GM12801 (cell line): ENCODE measurements around the gene ZNF277.

Experiments used
- CTCF ChIP-seq: IDR thresholded peaks from one replicate; pipeline ENCODE4 v1.5.1; 2011; ENCODE audit warnings: control low read depth; ENCODE audit not compliant: insufficient read length; ENCODE audit errors: extremely low read depth

Gene ZNF277

DNA sequence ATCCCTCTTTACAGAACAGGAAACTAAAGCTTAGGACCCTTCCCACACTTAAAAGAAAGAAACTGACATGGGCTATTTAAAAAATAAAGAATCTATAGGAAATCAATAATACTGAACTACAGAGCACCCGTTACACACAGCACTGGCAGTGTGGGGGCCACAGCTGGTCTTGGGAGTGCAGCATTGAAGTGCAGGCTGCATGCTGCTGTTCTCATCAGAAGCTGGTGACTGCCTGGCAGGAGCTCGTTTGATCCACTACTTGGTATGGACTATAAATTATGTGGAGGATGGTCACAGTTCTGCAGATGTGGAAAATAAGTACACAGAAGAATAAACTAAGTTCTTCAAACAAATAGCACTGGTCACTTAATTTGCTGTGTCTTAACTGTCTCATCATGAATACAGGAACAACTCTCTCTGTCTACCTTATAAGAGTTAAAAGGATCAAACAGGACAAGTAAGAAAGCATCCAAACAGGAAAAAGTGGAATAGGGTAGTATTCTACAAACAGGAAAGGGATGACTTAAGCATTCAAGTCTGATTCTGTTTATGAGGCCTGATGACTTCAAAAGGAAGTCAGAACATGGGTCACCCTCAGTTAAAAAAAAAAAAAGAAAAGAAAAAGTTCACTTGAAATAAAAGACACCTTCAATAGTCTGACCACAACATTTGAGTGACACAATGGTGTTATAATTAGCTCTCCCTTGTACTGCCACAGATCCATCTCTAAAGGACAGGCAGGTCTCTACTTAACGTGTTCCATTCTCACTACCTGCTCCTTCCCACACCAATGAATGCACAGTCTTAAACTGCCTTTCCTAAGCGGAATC is 21.3 kb upstream of the ZNF277 start:
- TF ChIP-seq CTCF, result no peak

- no peak for TF ChIP-seq CTCF
Observed at GRCh38 chr7:112186300-112186699, 20.2 kb upstream of the ZNF277 start.

DNA sequence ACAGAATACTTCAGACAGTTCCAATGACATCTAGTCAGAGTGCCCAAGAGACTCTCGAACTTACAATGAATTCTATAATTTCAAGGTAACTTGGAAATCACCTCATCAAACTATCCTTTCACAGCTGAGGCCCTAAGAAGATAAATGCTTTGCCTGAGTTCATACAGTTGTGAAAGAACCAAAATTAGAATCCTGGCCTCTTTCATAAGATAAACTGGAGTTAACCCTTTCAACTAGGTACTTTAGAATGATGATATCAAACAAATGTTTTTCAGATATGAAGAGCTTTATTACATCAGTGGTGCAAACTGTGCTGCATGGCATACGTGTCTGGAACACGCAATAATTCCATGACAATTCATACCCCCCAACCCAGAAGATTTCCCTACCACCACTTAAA is 18.2 kb upstream of the ZNF277 start:
- no peak for TF ChIP-seq CTCF

DNA sequence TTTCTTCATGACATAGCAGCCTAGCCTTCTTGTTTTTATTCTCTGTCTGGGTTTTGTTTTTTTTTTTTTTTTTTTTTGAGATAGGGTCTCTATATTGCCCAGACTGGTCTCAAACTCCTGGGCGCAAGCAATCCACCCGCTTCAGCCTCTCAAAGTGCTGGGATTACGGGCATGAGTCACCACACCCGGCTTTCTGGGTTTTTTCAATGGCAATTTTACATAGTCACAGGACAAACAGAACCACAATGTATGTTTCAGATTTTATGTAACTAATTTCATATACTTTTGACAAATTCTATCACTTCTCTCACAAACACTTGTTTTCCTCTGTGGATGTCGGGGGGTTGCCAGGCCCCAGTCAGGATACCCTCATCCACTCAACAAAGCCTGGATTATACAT is 16.8 kb upstream of the ZNF277 start:
- no peak for TF ChIP-seq CTCF

GRCh38 chr7:112190120-112190519 is 16.4 kb upstream of the ZNF277 start:
- TF ChIP-seq CTCF, result no peak

GRCh38 chr7:112192236-112193154 is 14.0 kb upstream of the ZNF277 start:
- TF ChIP-seq CTCF, result no peak

DNA sequence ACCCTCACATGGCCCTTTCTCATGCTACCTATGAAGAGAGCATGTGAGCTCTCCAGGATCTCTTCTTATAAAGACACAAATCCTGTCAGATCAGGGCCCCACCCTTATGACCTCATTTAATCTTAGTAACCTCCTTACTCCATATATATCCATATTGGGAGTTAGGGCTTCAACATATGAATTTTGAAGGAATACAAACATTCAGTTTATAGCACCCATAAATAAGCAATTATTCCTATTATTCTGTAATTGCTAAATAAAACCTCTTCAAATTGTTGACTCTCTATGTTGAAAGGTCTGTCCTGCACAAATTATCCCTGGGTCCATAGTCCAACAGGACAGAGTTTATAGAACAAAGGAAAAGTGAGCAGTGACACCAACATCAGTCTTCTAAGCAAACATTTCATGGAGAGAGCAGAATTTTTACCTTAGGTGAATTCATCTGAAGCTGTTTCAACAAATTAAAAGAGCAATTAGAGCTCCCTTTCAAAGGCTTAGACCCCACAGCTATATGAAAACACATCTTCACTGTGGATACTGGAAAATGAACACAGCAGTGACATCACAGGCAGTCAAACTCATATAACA is 12.5 kb upstream of the ZNF277 start:
- no peak for TF ChIP-seq CTCF
